Stomach (tissue), 4 donors: Measurements from ENCODE around the gene PLEKHG5.

Source experiments
- CTCF ChIP-seq, 7 experiments: fragments of 450-650 bp in 4 of 7; fragments of 200-600 bp in 3 of 7; sonication (generic) in 3 of 7; IDR thresholded peaks; one replicate each; pipeline ENCODE4 v1.5.1; 2016 to 2019; ENCODE audit warnings: antibody characterized with exemption in 7 of 7, control low read depth in 2 of 7, mild to moderate bottlenecking in 1 of 7
- EP300 ChIP-seq: sonication (generic); formaldehyde crosslinking; IDR thresholded peaks from one replicate; pipeline ENCODE4 v1.6.1; 2017; ENCODE audit warnings: antibody characterized with exemption
- POLR2A ChIP-seq, 4 donors: fragments of 450-650 bp; IDR thresholded peaks; one replicate each; pipeline ENCODE4 v1.6.1; 2016; ENCODE audit warnings: antibody characterized with exemption in 4 of 4, control low read depth in 2 of 4, mild to moderate bottlenecking in 1 of 4, moderate library complexity in 1 of 4
- POLR2AphosphoS5 ChIP-seq, 3 donors: sonication (generic); formaldehyde crosslinking; IDR thresholded peaks; one replicate each; pipeline ENCODE4 v1.6.1; 2016; ENCODE audit warnings: antibody characterized with exemption in 3 of 3

GRCh38 chr1:6419397-6419803, 72.1 kb downstream of the PLEKHG5 start:
- TF ChIP-seq CTCF (IDR thresholded peaks at IDR 0.05) (no peak), POLR2A (IDR thresholded peaks at IDR 0.05) (no peak), EP300 (no peak), POLR2AphosphoS5 (IDR thresholded peaks at IDR 0.05) (no peak)
